Liver (tissue), 9 donors: ENCODE measurements around the gene ASCC1. TPM values are rescaled to one million over a fixed set of nuclear protein-coding genes. Genes with fewer than 3 reads are reported as not detected.

Experiments used
- DNase-seq: peaks from one replicate; pipeline ENCODE4 v3.0.0-alpha.2; 2017; ENCODE audit warnings: low spot score
- H3K27ac ChIP-seq, 2 donors: one replicate each; pipeline ENCODE4 v1.7.0; 2013; ENCODE audit warnings: inconsistent platforms in 2 of 2, low read length in 2 of 2, control low read depth in 1 of 2, low read depth in 1 of 2, mild to moderate bottlenecking in 1 of 2
- H3K27me3 ChIP-seq, 4 donors: one replicate each; pipeline versions ENCODE4 v1.6.1 to v1.7.0; 2013; ENCODE audit warnings: low read length in 3 of 4, inconsistent platforms in 1 of 4, mild to moderate bottlenecking in 1 of 4, moderate library complexity in 1 of 4; ENCODE audit not compliant: control insufficient read depth in 4 of 4, insufficient read depth in 4 of 4
- H3K36me3 ChIP-seq, 4 donors: one replicate each; pipeline versions ENCODE4 v1.6.1 to v1.7.0; 2013; ENCODE audit warnings: low read length in 3 of 4, mild to moderate bottlenecking in 3 of 4, low read depth in 1 of 4, moderate library complexity in 1 of 4; ENCODE audit not compliant: control insufficient read depth in 4 of 4, insufficient read depth in 3 of 4
- H3K4me1 ChIP-seq, 4 donors: one replicate each; pipeline versions ENCODE4 v1.6.1 to v1.7.0; 2013; ENCODE audit warnings: low read length in 3 of 4, mild to moderate bottlenecking in 3 of 4, moderate library complexity in 1 of 4; ENCODE audit not compliant: control insufficient read depth in 4 of 4, insufficient read depth in 4 of 4
- H3K4me3 ChIP-seq, 3 donors: one replicate each; pipeline versions ENCODE4 v1.6.1 to v1.7.0; 2013; ENCODE audit warnings: low read length in 3 of 3, control low read depth in 1 of 3, low read depth in 1 of 3, mild to moderate bottlenecking in 1 of 3
- H3K9ac ChIP-seq, 2 donors: one replicate each; pipeline ENCODE4 v1.7.0; 2013; ENCODE audit warnings: low read length in 2 of 2, mild to moderate bottlenecking in 2 of 2, moderate library complexity in 2 of 2, control low read depth in 1 of 2, low read depth in 1 of 2
- H3K9me3 ChIP-seq, 4 donors: one replicate each; pipeline versions ENCODE4 v1.6.1 to v1.7.0; 2013; ENCODE audit warnings: low read length in 3 of 4; ENCODE audit not compliant: control insufficient read depth in 4 of 4
- ATF3 ChIP-seq: IDR thresholded peaks from 2 replicates; pipeline ENCODE4 v1.6.1; 2016; ENCODE audit warnings: antibody characterized with exemption
- CTCF ChIP-seq: fragments of 150-350 bp; IDR thresholded peaks from 2 replicates; pipeline ENCODE4 v1.5.1; 2017; ENCODE audit warnings: improper control_type of control experiment, low read depth, low read length; ENCODE audit not compliant: missing input control
- EGR1 ChIP-seq, 2 donors: IDR thresholded peaks; 2 replicates each; pipeline ENCODE4 v1.6.1; 2016 to 2018; ENCODE audit warnings: antibody characterized with exemption in 2 of 2, low read depth in 2 of 2
- FOXA1 ChIP-seq: IDR thresholded peaks from 2 replicates; pipeline ENCODE4 v1.6.1; 2016; ENCODE audit warnings: antibody characterized with exemption
- FOXA2 ChIP-seq: IDR thresholded peaks from 2 replicates; pipeline ENCODE4 v1.6.1; 2016; ENCODE audit warnings: antibody characterized with exemption
- GABPA ChIP-seq, 2 donors: IDR thresholded peaks in 1 of 2; conservative IDR thresholded peaks in 1 of 2; 2 replicates each; pipeline ENCODE4 v1.6.1; 2016; ENCODE audit warnings: antibody characterized with exemption in 2 of 2, mild to moderate bottlenecking in 1 of 2, moderate library complexity in 1 of 2
- HNF4A ChIP-seq, 2 donors: conservative IDR thresholded peaks; 2 replicates each; pipeline ENCODE4 v1.6.1; 2016; ENCODE audit warnings: antibody characterized with exemption in 2 of 2, mild to moderate bottlenecking in 2 of 2
- HNF4G ChIP-seq: IDR thresholded peaks from 2 replicates; pipeline ENCODE4 v1.6.1; 2016; ENCODE audit warnings: antibody characterized with exemption
- JUND ChIP-seq, 2 donors: IDR thresholded peaks; 2 replicates each; pipeline ENCODE4 v1.6.1; 2016; ENCODE audit warnings: antibody characterized with exemption in 2 of 2
- MAX ChIP-seq: IDR thresholded peaks from 2 replicates; pipeline ENCODE4 v1.6.1; 2016; ENCODE audit warnings: antibody characterized with exemption
- NR2F2 ChIP-seq: IDR thresholded peaks from 2 replicates; pipeline ENCODE4 v1.6.1; 2016; ENCODE audit warnings: antibody characterized with exemption
- RAD21 ChIP-seq, 2 donors: IDR thresholded peaks; 2 replicates each; pipeline ENCODE4 v1.6.1; 2016; ENCODE audit warnings: antibody characterized with exemption in 2 of 2, mild to moderate bottlenecking in 2 of 2
- REST ChIP-seq: IDR thresholded peaks from 2 replicates; pipeline ENCODE4 v1.6.1; 2016; ENCODE audit warnings: antibody characterized with exemption, mild to moderate bottlenecking
- RXRA ChIP-seq, 2 donors: IDR thresholded peaks; 2 replicates each; pipeline ENCODE4 v1.6.1; 2017 to 2018; ENCODE audit warnings: antibody characterized with exemption in 2 of 2, mild to moderate bottlenecking in 1 of 2
- SP1 ChIP-seq: IDR thresholded peaks from 2 replicates; pipeline ENCODE4 v1.6.1; 2018; ENCODE audit warnings: antibody characterized with exemption, mild to moderate bottlenecking
- TAF1 ChIP-seq: conservative IDR thresholded peaks from 2 replicates; pipeline ENCODE4 v1.6.1; 2016; ENCODE audit warnings: antibody characterized with exemption, mild to moderate bottlenecking
- YY1 ChIP-seq: IDR thresholded peaks from 2 replicates; pipeline ENCODE4 v1.6.1; 2016; ENCODE audit warnings: antibody characterized with exemption, mild to moderate bottlenecking
- ZBTB33 ChIP-seq: IDR thresholded peaks from 2 replicates; pipeline ENCODE4 v1.6.1; 2016; ENCODE audit warnings: antibody characterized with exemption
- WGBS: extraction: QIAGEN DNeasy Blood & Tissue Kit; methylation state at CpG from one replicate; pipeline ENCODE4 v1.1.7; 2013; 5-methylcytosine and 5-hydroxymethylcytosine counted together
- polyA plus RNA-seq, 2 donors: library from polyadenylated mRNA; stranded (reverse) in 1 of 2; unstranded in 1 of 2; fragments of 200-250 nt in 1 of 2; fragments of >200 nt in 1 of 2; fragmentation: Nextera tagmentation in 1 of 2; extraction: Ambion mirVana in 1 of 2; gene quantifications; one replicate each; pipeline versions ENCODE4 v1.2.1 to v1.2.3, GENCODE V29; 2013 to 2015
- total RNA-seq, 2 donors: library from RNA; depleted of rRNA; stranded (reverse); fragments of >200 nt; gene quantifications; one replicate each; pipeline ENCODE4 v1.2.3, GENCODE V29; 2014
- donor health status: healthy.
- donor health status: healthy.
- donor health status: healthy.
- donor health status: healthy.
- donor health status: healthy.

Gene ASCC1
- total and polyA plus RNA-seq, 4 donors = 6.9 to 13.9 (median 10.2) TPM

- peak overlapping the region; percentile 62 to 74 for H3K27ac ChIP-seq
- whole genome bisulfite sequencing = 28% methylated on average over 9 of the region's 9 CpGs
- H3K36me3 ChIP-seq = peaks cover 1 to 8% (median 5%) of the 10 kb centered on the region in 4 donors
- no peak for DNase-seq
- no peaks in the 10 kb centered on the region for H3K27me3 ChIP-seq
- H3K4me1 ChIP-seq = peaks cover 0 to 34% (median 25%) of the 10 kb centered on the region in 4 donors
- no peak overlapping the region for H3K4me3 ChIP-seq
- H3K9me3 ChIP-seq = no peaks in the 10 kb centered on the region
- H3K9ac ChIP-seq = no peak overlapping the region
- TF ChIP-seq GABPA (IDR thresholded peaks at IDR 0.05 in 1 of 2, conservative IDR thresholded peaks at IDR 0.05 in 1 of 2) (peak in 1 of 2 donors; percentile 8), ATF3 (no peak), ZBTB33 (peak; percentile 26), FOXA1 (no peak), TAF1 (no peak), YY1 (peak; percentile 10), RXRA (IDR thresholded peaks at IDR 0.05) (peak in 1 of 2 donors; percentile 79), HNF4G (peak; percentile 33), JUND (IDR thresholded peaks at IDR 0.05) (peak; percentile 73 to 80), CTCF (no peak), SP1 (no peak), EGR1 (IDR thresholded peaks at IDR 0.05; ENCODE audit: low read depth in 2 of 2) (peak in 1 of 2 donors; percentile 19), REST (no peak), FOXA2 (peak; percentile 46), MAX (no peak), NR2F2 (peak; percentile 3), RAD21 (IDR thresholded peaks at IDR 0.05) (peak in 1 of 2 donors; percentile 21), HNF4A (conservative IDR thresholded peaks at IDR 0.05) (peak in 1 of 2 donors; percentile 65)
These were observed 118.4 kb downstream of the ASCC1 start for GRCh38 chr10:72097448-72098300.
